Myometrial cell (primary cell): Measurements from ENCODE around the gene OGG1. TPM values are rescaled to one million over a fixed set of nuclear protein-coding genes. Genes with fewer than 3 reads are reported as not detected.

Experiments
- total RNA-seq: library from RNA; depleted of rRNA; stranded (reverse); fragments of >200 nt; gene quantifications from 2 replicates; pipeline ENCODE4 v1.2.3, GENCODE V29; 2015

OGG1 gene
- total RNA-seq, result 26.9 and 39.8 TPM in 2 replicates

DNA sequence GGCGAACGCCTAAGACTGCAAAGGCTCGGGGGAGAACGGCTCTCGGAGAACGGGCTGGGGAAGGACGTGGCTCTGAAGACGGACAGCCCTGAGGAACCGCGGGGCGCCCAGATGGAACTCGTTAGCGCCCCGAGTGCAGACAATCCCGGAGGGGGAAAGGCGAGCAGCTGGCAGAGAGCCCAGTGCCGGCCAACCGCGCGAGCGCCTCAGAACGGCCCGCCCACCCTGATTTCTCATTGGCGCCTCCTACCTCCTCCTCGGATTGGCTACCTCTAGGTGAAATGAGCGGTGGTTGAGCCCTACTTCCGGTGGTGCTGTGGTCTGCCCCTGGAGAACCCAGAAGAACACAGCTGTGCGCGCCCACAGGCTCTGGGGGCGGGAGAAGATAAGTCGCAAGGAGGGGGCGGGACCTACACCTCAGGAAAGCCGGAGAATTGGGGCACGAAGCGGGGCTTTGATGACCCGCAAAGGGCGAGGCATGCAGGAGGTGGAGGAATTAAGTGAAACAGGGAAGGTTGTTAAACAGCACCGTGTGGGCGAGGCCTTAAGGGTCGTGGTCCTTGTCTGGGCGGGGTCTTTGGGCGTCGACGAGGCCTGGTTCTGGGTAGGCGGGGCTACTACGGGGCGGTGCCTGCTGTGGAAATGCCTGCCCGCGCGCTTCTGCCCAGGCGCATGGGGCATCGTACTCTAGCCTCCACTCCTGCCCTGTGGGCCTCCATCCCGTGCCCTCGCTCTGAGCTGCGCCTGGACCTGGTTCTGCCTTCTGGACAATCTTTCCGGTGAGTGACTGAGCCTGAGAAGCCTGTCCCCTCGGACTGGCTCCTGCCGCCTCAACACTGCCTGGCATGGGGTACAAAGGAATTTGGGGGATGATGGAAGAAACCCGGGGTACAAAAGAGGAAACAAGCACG is at the start of gene OGG1:
OGG1 (plus strand) TSS at position 308 of the 911 bp plus-strand sequence; CDS start at position 643, 335 bp downstream.

DNA sequence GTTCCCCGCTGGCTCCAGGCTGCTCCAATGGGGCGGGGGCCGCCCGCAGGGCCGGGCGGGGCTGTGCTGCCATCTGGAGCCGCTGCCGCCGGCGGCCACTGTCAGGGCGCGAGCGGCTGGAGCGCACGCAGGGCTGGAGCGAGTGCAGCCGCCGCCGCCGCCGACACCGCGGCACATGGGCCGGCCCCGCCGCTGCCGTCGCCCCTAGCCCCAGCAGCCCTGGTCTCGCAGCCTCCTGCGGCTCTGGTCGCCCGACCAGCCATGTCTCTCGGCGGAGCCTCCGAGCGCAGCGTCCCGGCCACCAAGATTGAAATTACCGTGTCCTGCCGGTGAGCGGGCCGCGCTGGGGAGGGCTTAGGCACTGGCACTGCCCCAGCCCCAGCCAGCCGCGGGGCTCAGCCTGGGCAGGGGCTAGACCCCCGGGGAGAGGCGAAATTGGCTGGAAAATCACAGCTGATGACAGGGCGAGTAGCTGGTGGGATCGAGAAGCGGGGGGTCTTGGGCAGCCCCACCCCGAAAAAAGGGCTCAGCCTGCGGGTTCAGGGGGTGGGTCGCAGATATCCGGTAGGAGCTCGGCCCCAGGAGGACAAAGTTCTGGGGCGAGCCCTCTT is 45.9 kb upstream of the OGG1 start, which contains the start of gene CPNE9:
CPNE9 (plus strand) TSS at position 98 of the 611 bp plus-strand sequence; CDS start at position 262, 164 bp downstream.

DNA sequence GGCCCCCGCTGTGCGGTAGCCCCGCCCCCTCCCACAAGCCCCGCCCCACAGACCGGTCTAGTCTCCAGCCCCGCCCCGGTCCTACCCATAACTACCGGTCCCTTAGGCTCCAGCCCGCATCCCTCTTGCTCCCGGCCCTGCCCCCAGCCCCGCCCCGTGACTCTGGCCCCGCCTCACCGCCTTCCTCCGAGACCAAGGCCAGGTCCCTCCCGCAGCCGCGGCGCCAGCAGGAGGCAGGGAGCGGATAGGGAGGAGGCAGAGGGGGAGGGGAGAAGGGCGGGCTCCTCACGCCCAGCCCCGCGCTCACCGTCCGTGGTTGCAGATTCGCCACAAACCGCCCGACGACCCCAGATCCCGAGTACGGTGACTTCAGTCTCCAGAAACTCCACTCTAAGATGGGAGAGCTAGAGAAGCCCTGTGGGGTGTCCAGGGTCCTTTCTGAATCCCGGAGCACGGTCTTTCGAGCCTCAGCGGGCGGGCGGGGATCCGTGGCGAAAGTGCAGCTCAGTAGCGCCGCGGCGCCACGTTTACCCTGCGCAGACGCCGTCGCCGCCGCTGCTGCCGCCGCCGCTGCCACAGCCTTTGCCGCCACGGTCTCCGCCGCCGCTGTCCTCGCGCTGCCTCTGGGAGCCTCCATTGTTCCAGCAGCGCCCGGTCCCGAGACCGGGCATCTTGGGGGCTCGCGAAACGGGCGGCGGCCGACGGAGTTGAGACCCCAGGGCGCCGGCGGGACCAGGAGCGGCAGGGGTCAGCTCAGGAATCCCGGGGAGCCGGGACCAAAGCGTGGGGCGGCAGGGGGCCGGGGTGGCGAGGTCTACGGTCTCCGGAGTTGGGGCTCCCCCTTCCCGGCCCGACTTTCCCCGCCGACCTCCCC is 18.3 kb upstream of the OGG1 start, which contains the start of gene BRPF1:
BRPF1 (plus strand) TSS at position 530 of the 874 bp plus-strand sequence. CDS start 2,406 bp downstream, outside the sequence.

DNA sequence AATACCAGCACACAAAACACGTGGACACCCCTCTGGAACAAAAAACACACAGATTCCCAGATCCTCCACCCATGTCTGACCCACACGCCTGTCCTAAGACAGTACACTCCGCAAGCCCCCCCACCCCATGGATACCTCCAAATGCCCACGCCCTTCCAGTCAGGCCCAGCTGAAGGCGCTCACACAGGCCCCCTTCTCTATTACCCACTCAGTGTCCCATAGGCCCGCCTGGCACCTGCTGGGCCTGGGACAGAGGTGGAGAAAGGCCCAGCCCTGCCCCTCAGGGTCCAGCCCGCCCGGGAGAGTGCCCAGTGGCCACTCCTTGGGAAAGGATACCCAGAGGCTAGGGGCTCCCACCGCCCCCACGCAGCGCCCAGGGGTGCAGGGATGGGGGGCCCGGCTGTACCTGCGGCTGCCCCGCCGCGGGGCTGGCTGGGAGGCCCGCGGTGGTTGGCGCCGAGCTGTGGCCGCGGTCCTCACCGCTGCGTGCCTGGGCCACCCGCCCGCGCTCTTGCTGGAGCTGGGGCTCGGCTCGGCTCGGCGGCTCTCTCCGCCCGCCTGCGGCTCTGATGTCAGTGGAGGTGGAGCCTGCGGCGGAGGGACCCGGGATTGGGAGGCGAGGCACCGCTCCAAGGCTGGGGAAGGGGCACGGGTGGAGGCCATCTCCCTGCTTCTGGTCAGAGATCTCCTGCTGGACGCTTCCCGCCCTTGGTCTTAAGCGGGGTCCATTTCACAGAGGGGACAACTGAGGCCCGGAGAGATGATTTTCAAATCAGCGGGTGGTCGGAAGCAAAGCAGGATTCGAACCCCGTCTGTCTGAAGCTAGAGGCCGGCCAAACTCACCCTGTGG is 19.9 kb downstream of the OGG1 start, which contains the start of gene CAMK1:
CAMK1 (minus strand) TSS at position 522 of the 850 bp plus-strand sequence. CDS start 2,198 bp downstream, outside the sequence.

DNA sequence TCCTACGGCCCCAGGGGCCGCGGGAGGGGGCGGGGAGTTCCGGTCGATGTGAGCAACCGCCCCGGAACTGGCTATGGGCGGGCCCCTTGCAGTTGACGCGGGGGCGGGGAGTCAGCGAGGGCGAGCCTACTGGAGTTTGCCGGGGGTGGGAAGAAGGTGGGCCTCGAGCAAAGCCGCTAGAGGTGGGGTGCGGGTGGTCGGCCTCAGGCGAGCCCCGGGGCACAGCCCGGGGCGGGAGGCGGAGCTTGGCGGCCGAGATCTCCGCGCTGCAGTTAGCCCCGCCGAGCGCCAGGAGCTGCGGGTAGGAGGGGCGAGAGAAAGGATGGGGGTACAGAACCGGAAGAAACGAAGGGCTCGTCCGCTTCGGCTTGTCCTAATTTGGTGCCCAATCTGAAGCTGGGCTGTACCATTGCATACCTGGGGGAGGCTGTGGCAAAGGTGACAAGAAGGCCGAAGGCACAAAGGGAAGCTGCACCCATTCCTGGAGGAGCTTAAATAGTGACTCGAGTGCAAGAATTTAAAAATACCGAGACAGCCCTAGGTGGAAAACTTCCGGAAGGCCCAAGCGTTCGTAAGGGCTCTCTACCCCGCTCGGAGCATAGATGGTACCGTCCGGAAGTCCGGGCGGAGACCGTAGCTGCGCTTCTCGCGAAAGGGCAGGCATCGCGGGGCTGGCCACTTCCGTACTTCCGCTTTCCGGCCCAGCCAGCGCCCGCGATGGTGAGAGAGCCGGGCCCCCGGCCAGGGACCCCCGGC is 42.8 kb downstream of the OGG1 start, which contains the start of the genes ARPC4 and TADA3:
ARPC4 (plus strand) TSS at position 678 of the 756 bp plus-strand sequence; CDS start at position 718, 40 bp downstream.
TADA3 (minus strand) TSS at position 69 of the 756 bp plus-strand sequence. CDS start 1,007 bp downstream, outside the sequence.

Other genes with a start within 250 kb of the OGG1 start
- not detected in 2 replicates for gene LHFPL4, start 196.1 kb upstream of the OGG1 start, total RNA-seq
- gene MTMR14, start 100.4 kb upstream of the OGG1 start, total RNA-seq, result 41.6 and 46.1 TPM in 2 replicates
- gene CPNE9, start 46.1 kb upstream of the OGG1 start, total RNA-seq, result not detected in 2 replicates
- 8.6 and 9.9 TPM in 2 replicates for gene BRPF1, start 18.2 kb upstream of the OGG1 start, total RNA-seq
- 53.0 and 54.8 TPM in 2 replicates for gene CAMK1, start 20.0 kb downstream of the OGG1 start, total RNA-seq
- 121 and 134 TPM in 2 replicates for gene TADA3, start 42.5 kb downstream of the OGG1 start, total RNA-seq
- 287 and 324 TPM in 2 replicates for gene ARPC4, start 43.1 kb downstream of the OGG1 start, total RNA-seq
- 3.2 and 4.4 TPM in 2 replicates for gene TTLL3, start 60.3 kb downstream of the OGG1 start, total RNA-seq
- gene RPUSD3, start 94.1 kb downstream of the OGG1 start, total RNA-seq, result 71.5 and 87.0 TPM in 2 replicates
- 0.29 and 0.35 TPM in 2 replicates for gene CIDEC, start 130.3 kb downstream of the OGG1 start, total RNA-seq
- 84.8 and 89.7 TPM in 2 replicates for gene JAGN1, start 140.7 kb downstream of the OGG1 start, total RNA-seq
- 3.5 and 5.5 TPM in 2 replicates for gene IL17RE, start 152.9 kb downstream of the OGG1 start, total RNA-seq
- 65.7 and 80.7 TPM in 2 replicates for gene IL17RC, start 167.1 kb downstream of the OGG1 start, total RNA-seq
- 30.1 and 45.0 TPM in 2 replicates for gene CRELD1, start 183.9 kb downstream of the OGG1 start, total RNA-seq
- gene PRRT3, start 202.5 kb downstream of the OGG1 start, total RNA-seq, result 2.0 and 2.3 TPM in 2 replicates
- 47.3 and 73.9 TPM in 2 replicates for gene EMC3, start 236.9 kb downstream of the OGG1 start, total RNA-seq